HG03565 (cell line): ENCODE data around the gene SLC35G4.
"Not testable (repeated sequence)": the region's sequence is repeated elsewhere in the genome, so short reads cannot be mapped to it uniquely, and the experiment has no call there.

Source experiments
- ATAC-seq: cut with Tn5 transposase; IDR thresholded peaks from one replicate; pipeline ENCODE4 v1.9.1; 2021; ENCODE audit warnings: mild to moderate bottlenecking, moderate library complexity; ENCODE audit not compliant: unreplicated experiment

SLC35G4 gene

DNA sequence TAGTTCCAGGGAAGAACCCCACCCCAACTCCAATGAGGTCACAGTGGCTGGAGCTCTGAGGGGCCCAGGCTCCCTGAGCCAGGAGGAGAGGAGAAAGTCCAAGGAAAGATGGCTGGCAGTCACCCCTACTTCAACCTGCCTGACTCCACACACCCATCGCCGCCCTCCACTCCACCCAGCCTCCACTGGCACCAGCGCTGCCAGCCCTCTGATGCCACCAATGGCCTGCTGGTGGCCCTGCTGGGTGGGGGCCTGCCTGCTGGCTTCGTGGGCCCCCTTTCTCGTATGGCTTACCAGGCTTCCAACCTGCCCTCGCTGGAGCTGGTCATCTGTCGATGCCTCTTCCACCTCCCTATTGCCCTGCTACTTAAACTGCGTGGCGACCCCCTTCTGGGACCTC lies at the start of gene SLC35G4:
TSS of gene SLC35G4 (plus strand) at position 109 of the 400 bp plus-strand sequence. CDS start at position 109, 0 bp downstream.
- not testable (repeated sequence) for ATAC-seq

- ATAC-seq: no peak
Observed at GRCh38 chr18:11561293-11561692, 48.1 kb upstream of the SLC35G4 start.

- no peak for ATAC-seq
Observed at GRCh38 chr18:11565716-11566115, 43.7 kb upstream of the SLC35G4 start.

DNA sequence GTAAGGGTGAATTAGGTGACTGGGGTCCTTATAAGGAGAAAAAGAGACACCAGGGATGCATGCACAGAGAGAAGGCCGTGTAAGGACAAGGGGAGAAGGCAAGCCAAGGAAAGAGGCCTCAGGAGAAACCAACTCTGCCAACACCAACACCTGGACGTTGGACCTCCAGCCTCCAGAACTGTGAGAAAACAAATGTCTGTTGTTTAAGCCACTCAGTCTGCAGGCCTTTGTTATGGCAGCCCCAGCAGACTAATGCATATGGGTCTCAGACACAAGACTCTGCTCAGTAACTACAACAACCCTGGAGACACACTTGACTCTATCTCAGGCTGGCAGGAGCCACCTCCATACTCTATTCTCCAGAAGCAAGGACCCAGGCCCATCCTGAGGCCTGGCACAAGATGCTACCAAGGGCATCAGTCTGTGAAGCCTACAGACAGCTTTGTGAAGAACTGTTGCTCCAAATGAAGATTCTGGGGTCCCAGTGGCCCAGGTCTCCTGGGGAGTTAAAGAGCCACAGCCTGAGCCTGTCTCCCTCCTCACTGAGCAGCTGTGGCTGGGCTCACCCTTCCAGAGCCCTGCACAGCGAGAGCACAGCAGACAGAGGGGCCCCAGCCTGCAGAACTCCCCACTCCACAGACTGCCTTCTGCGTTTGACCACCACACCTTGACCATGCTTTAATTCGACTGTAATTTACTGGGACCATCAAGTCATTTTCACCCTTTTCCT lies 43.0 kb upstream of the SLC35G4 start:
- ATAC-seq: no peak

GRCh38 chr18:11567396-11567795 lies 42.0 kb upstream of the SLC35G4 start:
- ATAC-seq: no peak

DNA sequence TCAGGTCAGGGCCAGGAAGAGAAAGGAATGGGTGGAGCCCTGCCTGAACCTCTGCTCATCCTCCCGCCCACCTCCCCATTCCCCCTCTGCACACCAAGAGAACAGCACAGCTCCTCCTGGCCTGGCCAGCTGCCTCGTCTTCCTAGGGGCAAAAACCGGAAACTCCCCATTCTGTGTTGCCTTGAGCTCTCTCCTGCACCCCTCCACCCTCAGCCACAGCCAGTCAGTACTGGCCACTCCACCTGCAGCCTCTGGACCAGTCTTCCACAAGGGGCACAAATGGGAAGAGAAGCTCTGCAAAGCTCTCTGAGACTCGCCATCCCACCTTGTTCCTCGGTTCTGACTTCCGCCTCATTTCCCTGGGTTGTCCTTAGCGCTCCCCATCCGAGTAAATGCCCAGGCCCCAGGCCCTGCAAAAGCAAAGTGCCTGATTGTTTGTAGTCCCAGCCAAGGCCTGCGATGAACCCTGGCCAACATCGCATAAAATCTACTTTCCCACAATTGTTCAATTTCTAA lies 39.3 kb upstream of the SLC35G4 start:
- no peak for ATAC-seq

GRCh38 chr18:11570769-11571412 lies 38.5 kb upstream of the SLC35G4 start:
- ATAC-seq: no peak

- no peak for ATAC-seq
Observed at GRCh38 chr18:11572201-11572600, 37.2 kb upstream of the SLC35G4 start.

- ATAC-seq: no peak
Observed at GRCh38 chr18:11574545-11574944, 34.9 kb upstream of the SLC35G4 start.

- ATAC-seq: no peak
Observed at GRCh38 chr18:11577271-11578112, 31.9 kb upstream of the SLC35G4 start.

DNA sequence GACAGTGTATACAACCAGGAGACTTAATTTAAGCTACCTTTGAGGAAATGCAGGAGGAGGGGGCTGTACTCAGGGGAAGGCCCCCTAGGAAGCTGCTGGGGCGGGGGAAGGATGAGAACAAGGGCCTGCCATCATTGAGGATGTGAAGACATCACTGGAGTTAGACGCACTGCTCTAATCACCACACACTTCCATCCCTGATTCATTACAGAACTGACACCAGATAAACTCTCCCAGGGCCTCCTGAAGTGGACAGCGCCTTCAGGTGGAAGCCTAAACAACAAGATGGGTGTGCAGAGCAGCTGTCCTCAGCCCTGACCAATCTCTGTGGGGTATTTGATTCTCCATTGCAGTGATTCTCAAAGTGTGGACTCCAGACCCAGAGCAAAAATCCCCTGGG lies 30.6 kb upstream of the SLC35G4 start:
- no peak for ATAC-seq

- no peak for ATAC-seq
Observed at GRCh38 chr18:11579916-11580315, 29.5 kb upstream of the SLC35G4 start.

DNA sequence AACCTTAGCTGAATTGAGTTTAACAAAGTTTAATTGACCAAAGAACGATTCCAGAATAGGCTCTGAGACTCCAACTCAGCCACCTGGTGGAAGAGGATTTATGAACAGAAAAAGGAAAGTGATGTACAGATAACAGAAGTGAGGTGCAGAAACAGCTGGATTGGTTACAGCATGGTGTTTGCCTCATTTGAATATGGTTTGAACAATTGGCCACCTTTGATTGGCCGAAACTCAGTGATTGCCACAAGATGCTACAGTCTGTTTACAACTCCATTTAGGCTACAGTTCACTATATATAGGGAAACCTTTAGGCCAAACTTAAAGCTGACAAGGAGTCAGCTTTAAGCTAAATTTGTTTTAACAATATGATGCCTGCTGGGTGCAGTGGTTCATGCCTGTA lies 28.1 kb upstream of the SLC35G4 start:
- ATAC-seq: no peak

- no peak for ATAC-seq
Observed at GRCh38 chr18:11585596-11585995, 23.8 kb upstream of the SLC35G4 start.

DNA sequence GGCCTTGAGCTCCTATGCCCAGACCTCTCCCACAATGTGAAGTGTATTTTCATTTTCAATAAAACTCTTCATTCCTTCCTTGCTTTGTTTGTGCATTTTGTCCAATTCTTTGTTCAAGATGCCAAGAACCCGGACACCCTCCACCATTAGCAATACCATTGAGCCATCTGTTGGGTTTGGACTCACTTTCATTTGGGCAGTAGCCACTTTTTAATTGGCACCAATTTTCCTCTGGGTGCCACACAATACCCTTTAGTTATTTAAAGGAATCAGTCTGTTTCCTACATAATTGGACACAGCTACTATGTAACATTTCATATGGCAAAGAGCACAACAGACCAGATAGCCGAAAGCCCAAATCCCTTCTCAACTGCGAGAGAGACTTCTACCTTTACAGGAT lies 22.5 kb upstream of the SLC35G4 start:
- ATAC-seq: no peak

DNA sequence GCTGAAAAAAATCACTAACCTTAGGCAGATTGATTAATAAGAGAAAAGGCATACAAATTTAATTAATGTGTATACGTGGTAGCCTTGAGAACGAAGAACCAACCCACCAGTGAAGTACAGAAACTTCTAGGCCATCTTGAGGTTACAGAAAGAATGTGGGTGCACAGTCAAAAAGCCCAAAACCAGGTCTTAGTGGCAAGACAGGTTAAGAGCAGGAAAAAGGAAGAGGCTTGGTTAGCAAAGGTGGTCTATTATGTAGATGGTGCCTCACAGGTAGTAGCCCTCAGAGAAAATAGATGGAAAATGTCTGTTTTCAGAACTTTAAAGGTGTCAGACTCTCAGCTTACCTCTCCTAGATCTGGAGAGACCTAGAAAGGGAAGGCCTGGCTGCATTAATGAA lies 22.0 kb upstream of the SLC35G4 start:
- no peak for ATAC-seq

DNA sequence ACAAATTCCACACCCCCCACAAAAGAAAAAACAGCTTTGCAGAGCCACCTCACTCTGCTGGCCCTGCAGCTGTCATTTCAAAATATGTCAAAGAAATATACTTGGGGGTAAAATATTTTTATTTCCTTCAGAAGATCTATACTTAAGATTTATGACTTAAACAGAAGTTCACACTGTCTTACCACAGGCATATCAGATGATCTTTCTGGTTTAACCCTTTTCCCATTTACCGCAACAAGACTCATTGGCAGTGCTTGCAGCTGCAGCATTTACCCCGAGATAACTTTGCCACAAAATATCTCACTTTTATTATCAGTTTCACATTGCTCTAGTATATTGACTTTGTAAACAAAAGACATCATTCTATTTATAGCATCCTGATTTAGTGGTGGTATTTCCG lies 21.6 kb upstream of the SLC35G4 start:
- ATAC-seq: no peak

- ATAC-seq: no peak
Observed at GRCh38 chr18:11591957-11592356, 17.4 kb upstream of the SLC35G4 start.

GRCh38 chr18:11600321-11600720 lies 9.1 kb upstream of the SLC35G4 start:
- no peak for ATAC-seq

- no peak for ATAC-seq
Observed at GRCh38 chr18:11607906-11608305, 1.5 kb upstream of the SLC35G4 start.

- ATAC-seq: not testable (repeated sequence)
Observed at GRCh38 chr18:11608618-11609017, 778 bp upstream of the SLC35G4 start.
